B cell (primary cell): ENCODE data around the gene PDE11A. TPM values are rescaled to one million over a fixed set of nuclear protein-coding genes. Genes with fewer than 3 reads are reported as not detected.
"Not testable (repeated sequence)": the region's sequence is repeated elsewhere in the genome, so short reads cannot be mapped to it uniquely, and the experiment has no call there.

ENCODE experiments used
- ATAC-seq: fragments of 200-7000 bp; cut with Tn5 transposase; one replicate; pipeline ENCODE4 v1.10.0; 2021; ENCODE audit warnings: low read depth, mild to moderate bottlenecking, moderate number of reproducible peaks, moderate library complexity
- CTCF ChIA-PET: fragments of 350-600 bp; sonication (Branson Sonifier 250); formaldehyde crosslinking; loops from one replicate; lab custom pipeline; 2021; ENCODE audit warnings: antibody characterized with exemption, inconsistent platforms; lab: Charles Lee
- POLR2A ChIA-PET: fragments of 350-600 bp; sonication (Branson Sonifier 250); formaldehyde crosslinking; loops from one replicate; lab custom pipeline; 2021; ENCODE audit warnings: antibody characterized with exemption; lab: Charles Lee
- DNase-seq: peaks from one replicate; pipeline ENCODE4 v3.0.0; 2013
- H2AFZ ChIP-seq: 2 replicates; pipeline ENCODE4 v1.6.1; 2012; ENCODE audit warnings: mild to moderate bottlenecking, low read depth, low read length; ENCODE audit not compliant: insufficient read depth, poor library complexity, severe bottlenecking
- H3K27ac ChIP-seq, 2 donors: 1 replicate in 1 of 2; 2 replicates in 1 of 2; pipeline ENCODE4 v1.5.1; 2012 to 2013; ENCODE audit warnings: low read length in 2 of 2, mild to moderate bottlenecking in 2 of 2, moderate library complexity in 1 of 2
- H3K27me3 ChIP-seq, 4 experiments: fragments of 200-600 bp in 1 of 4; sonication (generic) in 1 of 4; replicated peaks in 1 of 4; 1 replicate in 2 of 4; 2 replicates in 2 of 4; pipeline versions ENCODE4 v1.6.1 to v1.7.0; 2013 to 2016; ENCODE audit warnings: low read length in 3 of 4, mild to moderate bottlenecking in 2 of 4, mixed read lengths in 1 of 4, moderate library complexity in 1 of 4; ENCODE audit not compliant: insufficient read depth in 4 of 4, control insufficient read depth in 3 of 4; ENCODE audit errors: control extremely low read depth in 1 of 4
- H3K36me3 ChIP-seq, 2 experiments: replicated peaks in 1 of 2; 1 replicate in 1 of 2; 2 replicates in 1 of 2; pipeline versions ENCODE4 v1.6.1 to v1.7.1; 2013; ENCODE audit warnings: low read length in 1 of 2; ENCODE audit not compliant: insufficient read depth in 2 of 2, control insufficient read depth in 1 of 2; ENCODE audit errors: control extremely low read depth in 1 of 2, extremely low read depth in 1 of 2
- H3K4me1 ChIP-seq, 2 donors: fragments of 200-600 bp in 1 of 2; sonication (generic) in 1 of 2; 1 replicate in 1 of 2; 2 replicates in 1 of 2; pipeline versions ENCODE4 v1.5.1 to v1.6.1; 2013 to 2017; ENCODE audit warnings: low read length in 2 of 2; ENCODE audit not compliant: control insufficient read depth in 2 of 2, insufficient read depth in 2 of 2
- H3K4me2 ChIP-seq: replicated peaks from 2 replicates; pipeline ENCODE3; 2012; ENCODE audit warnings: mild to moderate bottlenecking, low read depth, low read length; ENCODE audit not compliant: poor library complexity, severe bottlenecking
- H3K4me3 ChIP-seq, 5 experiments: fragments of 200-600 bp in 1 of 5; sonication (generic) in 1 of 5; 1 replicate in 3 of 5; 2 replicates in 2 of 5; pipeline versions ENCODE4 v1.5.1 to v1.7.0; 2011 to 2016; ENCODE audit warnings: low read length in 4 of 5, mild to moderate bottlenecking in 4 of 5, low read depth in 2 of 5, control low read depth in 1 of 5, moderate library complexity in 1 of 5; ENCODE audit not compliant: insufficient read depth in 1 of 5; ENCODE audit errors: control extremely low read depth in 1 of 5, extremely low read depth in 1 of 5
- H3K79me2 ChIP-seq: fragments of 200-600 bp; sonication (generic); one replicate; pipeline ENCODE4 v1.6.0; 2016; ENCODE audit warnings: low read length; ENCODE audit not compliant: control insufficient read depth, insufficient read depth
- H3K9ac ChIP-seq: fragments of 200-600 bp; sonication (generic); 2 replicates; pipeline ENCODE4 v1.6.1; 2017; ENCODE audit warnings: mild to moderate bottlenecking, low read length, moderate library complexity
- H3K9me3 ChIP-seq, 3 donors: one replicate each; pipeline versions ENCODE4 v1.6.1 to v1.7.1; 2013; ENCODE audit warnings: low read length in 2 of 3; ENCODE audit not compliant: control insufficient read depth in 2 of 3, insufficient read depth in 1 of 3; ENCODE audit errors: control extremely low read depth in 1 of 3
- H4K20me1 ChIP-seq: 2 replicates; pipeline ENCODE4 v1.6.0; 2012; ENCODE audit warnings: mild to moderate bottlenecking, low read length; ENCODE audit not compliant: insufficient read depth, control insufficient read depth, poor library complexity, severe bottlenecking
- H3K27ac Mint-ChIP-seq: one replicate; pipeline ENCODE4 v1.8.0; 2021; ENCODE audit warnings: mixed read lengths
- H3K27me3 Mint-ChIP-seq: one replicate; pipeline ENCODE4 v1.8.0; 2021; ENCODE audit warnings: mixed read lengths
- H3K4me1 Mint-ChIP-seq: one replicate; pipeline ENCODE4 v1.8.0; 2021; ENCODE audit warnings: mixed read lengths
- H3K4me3 Mint-ChIP-seq: one replicate; pipeline ENCODE4 v1.8.0; 2021; ENCODE audit warnings: mixed read lengths
- H3K9me3 Mint-ChIP-seq: one replicate; pipeline ENCODE4 v1.8.0; 2022; ENCODE audit warnings: mixed read lengths; ENCODE audit not compliant: insufficient read depth
- EZH2 ChIP-seq: IDR thresholded peaks from 2 replicates; pipeline ENCODE4 v1.6.1; 2012; ENCODE audit warnings: borderline replicate concordance, low read depth, mild to moderate bottlenecking, moderate library complexity, low read length; ENCODE audit not compliant: insufficient read depth, poor library complexity, severe bottlenecking
- WGBS: methylation state at CpG from one replicate; pipeline ENCODE4 v1.1.5; 2013; ENCODE audit warnings: missing lambda C conversion rate; ENCODE audit not compliant: insufficient coverage; 5-methylcytosine and 5-hydroxymethylcytosine counted together
- intact Hi-C: fragments of 100-400 bp; cut with micrococcal nuclease; formaldehyde crosslinking; loops from one replicate; pipeline ENCODE4 v1.10.0; 2022
- polyA plus RNA-seq: library from polyadenylated mRNA; depleted of rRNA; stranded (reverse); fragments of >200 nt; gene quantifications from 2 replicates; pipeline ENCODE4 v1.2.3, GENCODE V29; 2012
- total RNA-seq, 2 donors: library from RNA; stranded (reverse); fragments of 120-200 nt in 1 of 2; gene quantifications; 1 replicate in 1 of 2; 2 replicates in 1 of 2; pipeline versions ENCODE4 v1.2.3 to v1.2.4, GENCODE V29; 2013 to 2022
- TF ChIP-seq, protein P1 (sequence below): fragments of 200-600 bp; IDR thresholded peaks from one replicate; pipeline ENCODE4 v1.8.0; 2022; ENCODE audit warnings: antibody characterized with exemption, mild to moderate bottlenecking

PDE11A gene
- total and polyA plus RNA-seq, 2 donors (not counting 1 experiment from before 2014, with no cell fraction given) = 0.25 TPM; not detected in 1

DNA sequence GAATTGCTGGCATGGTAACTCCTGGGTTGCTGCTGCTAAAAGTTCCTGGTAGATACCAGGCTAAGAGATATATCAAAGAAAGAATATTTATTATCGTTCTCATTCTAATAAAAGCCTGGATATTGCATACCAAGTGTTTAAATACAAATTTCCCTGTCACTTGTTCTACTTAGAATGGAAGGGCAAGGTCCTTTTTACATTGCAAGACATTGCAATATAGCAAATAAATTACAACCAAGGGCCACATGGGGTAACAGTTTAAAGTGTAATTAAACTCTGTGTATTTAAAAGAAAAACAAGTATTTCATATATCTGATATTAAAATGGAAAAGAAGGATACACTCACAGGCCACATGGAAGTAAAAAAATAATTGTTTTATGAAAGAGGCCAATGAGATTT, 16.2 kb downstream of the PDE11A start:
- POLR2A ChIA-PET = no interaction called here
- Histone ChIP-seq H2AFZ (no peak overlapping the region), H3K27me3 (no peaks in the 10 kb centered on the region), H4K20me1 (no peaks in the 10 kb centered on the region), H3K9ac (no peak overlapping the region), H3K4me1 (no peaks in the 10 kb centered on the region), H3K36me3 (no peaks in the 10 kb centered on the region), H3K79me2 (no peaks in the 10 kb centered on the region), H3K9me3 (no peaks in the 10 kb centered on the region), H3K4me3 (no peak overlapping the region), H3K4me2 (no peak overlapping the region), H3K27ac (no peak overlapping the region)
- intact Hi-C loops = no loop called here
- TF ChIP-seq, protein P1, sequence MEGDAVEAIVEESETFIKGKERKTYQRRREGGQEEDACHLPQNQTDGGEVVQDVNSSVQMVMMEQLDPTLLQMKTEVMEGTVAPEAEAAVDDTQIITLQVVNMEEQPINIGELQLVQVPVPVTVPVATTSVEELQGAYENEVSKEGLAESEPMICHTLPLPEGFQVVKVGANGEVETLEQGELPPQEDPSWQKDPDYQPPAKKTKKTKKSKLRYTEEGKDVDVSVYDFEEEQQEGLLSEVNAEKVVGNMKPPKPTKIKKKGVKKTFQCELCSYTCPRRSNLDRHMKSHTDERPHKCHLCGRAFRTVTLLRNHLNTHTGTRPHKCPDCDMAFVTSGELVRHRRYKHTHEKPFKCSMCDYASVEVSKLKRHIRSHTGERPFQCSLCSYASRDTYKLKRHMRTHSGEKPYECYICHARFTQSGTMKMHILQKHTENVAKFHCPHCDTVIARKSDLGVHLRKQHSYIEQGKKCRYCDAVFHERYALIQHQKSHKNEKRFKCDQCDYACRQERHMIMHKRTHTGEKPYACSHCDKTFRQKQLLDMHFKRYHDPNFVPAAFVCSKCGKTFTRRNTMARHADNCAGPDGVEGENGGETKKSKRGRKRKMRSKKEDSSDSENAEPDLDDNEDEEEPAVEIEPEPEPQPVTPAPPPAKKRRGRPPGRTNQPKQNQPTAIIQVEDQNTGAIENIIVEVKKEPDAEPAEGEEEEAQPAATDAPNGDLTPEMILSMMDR = no peak
- TF ChIP-seq EZH2 = no peak
- H3K4me1 Mint-ChIP-seq = no peaks in the 10 kb centered on the region
- H3K27me3 Mint-ChIP-seq = peaks cover 2% of the 10 kb centered on the region
- CTCF ChIA-PET = no interaction called here
- no peak overlapping the region for H3K27ac Mint-ChIP-seq
- H3K4me3 Mint-ChIP-seq = no peak overlapping the region
- ATAC-seq = no peak
- H3K9me3 Mint-ChIP-seq = no peaks in the 10 kb centered on the region
- no peak for DNase-seq
- no CpG with 5 or more reads among the region's 1 CpG for WGBS

- H4K20me1 ChIP-seq, H3K9me3 Mint-ChIP-seq, H2AFZ ChIP-seq, H3K4me1 Mint-ChIP-seq, H3K9me3 ChIP-seq, H3K4me1 ChIP-seq, H3K79me2 ChIP-seq, H3K27me3 Mint-ChIP-seq, H3K36me3 ChIP-seq, H3K4me3 ChIP-seq, H3K27me3 ChIP-seq, H3K4me2 ChIP-seq, POLR2A ChIA-PET, CTCF ChIA-PET, DNase-seq, H3K9ac ChIP-seq, H3K4me3 Mint-ChIP-seq, intact Hi-C loops, H3K27ac Mint-ChIP-seq, ATAC-seq, H3K27ac ChIP-seq: not testable (repeated sequence)
- no CpG with 5 or more reads among the region's 2 CpGs for WGBS
Measured at GRCh38 chr2:178051257-178051656, 21.3 kb downstream of the PDE11A start.
